Globus pallidus (tissue), 1 donor: ENCODE results near the gene UBE4A.

ENCODE experiments used
- DNase-seq: peaks from one replicate; pipeline ENCODE4 v3.0.0-alpha.2; 2015; ENCODE audit warnings: low spot score

UBE4A gene, protein sequence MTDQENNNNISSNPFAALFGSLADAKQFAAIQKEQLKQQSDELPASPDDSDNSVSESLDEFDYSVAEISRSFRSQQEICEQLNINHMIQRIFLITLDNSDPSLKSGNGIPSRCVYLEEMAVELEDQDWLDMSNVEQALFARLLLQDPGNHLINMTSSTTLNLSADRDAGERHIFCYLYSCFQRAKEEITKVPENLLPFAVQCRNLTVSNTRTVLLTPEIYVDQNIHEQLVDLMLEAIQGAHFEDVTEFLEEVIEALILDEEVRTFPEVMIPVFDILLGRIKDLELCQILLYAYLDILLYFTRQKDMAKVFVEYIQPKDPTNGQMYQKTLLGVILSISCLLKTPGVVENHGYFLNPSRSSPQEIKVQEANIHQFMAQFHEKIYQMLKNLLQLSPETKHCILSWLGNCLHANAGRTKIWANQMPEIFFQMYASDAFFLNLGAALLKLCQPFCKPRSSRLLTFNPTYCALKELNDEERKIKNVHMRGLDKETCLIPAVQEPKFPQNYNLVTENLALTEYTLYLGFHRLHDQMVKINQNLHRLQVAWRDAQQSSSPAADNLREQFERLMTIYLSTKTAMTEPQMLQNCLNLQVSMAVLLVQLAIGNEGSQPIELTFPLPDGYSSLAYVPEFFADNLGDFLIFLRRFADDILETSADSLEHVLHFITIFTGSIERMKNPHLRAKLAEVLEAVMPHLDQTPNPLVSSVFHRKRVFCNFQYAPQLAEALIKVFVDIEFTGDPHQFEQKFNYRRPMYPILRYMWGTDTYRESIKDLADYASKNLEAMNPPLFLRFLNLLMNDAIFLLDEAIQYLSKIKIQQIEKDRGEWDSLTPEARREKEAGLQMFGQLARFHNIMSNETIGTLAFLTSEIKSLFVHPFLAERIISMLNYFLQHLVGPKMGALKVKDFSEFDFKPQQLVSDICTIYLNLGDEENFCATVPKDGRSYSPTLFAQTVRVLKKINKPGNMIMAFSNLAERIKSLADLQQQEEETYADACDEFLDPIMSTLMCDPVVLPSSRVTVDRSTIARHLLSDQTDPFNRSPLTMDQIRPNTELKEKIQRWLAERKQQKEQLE

DNA sequence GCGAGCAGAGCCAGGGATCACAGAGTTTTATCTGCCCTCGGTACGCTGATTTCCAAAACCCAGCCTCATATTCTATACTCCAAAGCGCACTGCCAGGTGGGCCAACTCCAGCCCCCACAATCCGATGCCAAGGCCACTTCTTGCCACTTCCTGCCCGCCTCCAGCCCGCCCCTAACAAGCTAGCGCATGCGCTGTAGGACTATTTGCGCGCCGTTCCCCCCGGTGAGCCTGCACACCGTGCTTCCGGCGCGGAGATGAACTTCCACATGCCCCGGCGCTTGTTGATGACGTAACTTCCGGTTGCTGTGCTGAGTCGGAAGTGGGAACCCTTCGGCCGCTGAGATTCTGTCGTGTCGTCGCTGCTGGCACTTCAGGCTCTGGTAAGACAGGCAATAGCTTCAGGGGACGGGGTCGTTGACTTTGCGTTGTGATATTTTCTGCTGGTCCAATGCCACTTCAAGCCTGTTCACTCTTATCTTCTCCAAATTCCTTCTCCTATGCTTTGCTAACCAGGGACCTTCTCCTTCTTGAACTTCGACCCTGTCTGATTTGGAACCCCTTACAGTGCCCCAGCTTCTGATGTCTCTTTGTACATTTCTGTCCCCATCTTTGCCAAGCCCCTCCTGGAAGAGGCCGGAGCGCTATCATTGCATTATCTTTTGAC, at the start of gene UBE4A:
Gene UBE4A, plus strand, starts transcription at position 306 of the 664 bp plus-strand sequence. CDS start 5,481 bp downstream, outside the sequence.
- peak; percentile 93 for DNase-seq

DNA sequence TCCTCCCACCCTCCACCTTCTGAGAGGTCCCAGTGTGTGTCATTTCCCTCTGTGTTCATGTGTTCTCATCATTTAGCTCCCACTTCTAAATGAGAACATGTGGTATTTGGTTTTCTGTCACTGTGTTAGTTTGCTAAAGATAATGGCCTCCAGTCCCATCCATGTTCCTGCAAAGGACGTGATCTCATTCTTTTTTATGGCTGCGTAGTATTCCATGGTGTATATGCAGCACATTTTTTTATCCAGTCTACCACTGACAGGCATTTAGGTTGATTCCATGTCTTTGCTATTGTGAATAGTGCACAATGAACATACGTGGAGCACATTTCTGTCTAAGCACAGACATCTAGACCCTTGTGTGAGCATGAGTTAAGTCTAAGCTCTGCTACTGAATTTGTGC, 49.1 kb upstream of the UBE4A start:
- DNase-seq: no peak

DNA sequence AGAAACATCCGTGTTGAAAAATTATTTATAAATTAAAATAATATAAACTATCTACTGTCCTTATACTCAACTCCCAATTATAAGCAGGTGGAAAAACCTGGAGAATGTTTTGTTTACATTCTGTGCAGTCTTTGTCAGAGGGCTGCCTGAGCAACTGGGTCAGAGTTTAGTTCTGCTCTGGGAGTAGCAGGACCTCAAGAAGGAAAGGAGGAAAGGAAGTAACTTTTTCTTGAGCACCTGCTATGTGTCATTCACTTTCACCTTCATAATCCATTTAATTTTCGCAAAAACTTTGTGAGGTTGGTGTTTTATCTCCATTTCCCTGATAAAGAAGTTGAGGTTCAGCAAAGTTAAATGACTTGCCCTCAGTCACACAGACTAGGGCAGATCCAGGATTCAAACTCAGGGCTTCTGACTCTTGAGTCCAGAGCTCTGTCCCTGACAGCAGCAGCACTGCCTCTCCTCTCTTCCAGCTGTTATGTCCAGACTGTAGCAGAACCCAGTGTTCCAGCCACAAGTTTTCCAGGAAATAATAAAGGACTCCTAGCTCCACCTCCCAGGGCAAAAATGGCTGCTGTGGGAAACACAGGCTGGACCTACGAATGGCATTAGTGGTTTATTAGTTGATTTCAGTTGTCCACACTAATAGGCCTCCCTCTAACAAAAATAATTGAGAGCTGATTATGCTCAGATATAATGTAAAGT, 48.5 kb upstream of the UBE4A start:
- no peak for DNase-seq

DNA sequence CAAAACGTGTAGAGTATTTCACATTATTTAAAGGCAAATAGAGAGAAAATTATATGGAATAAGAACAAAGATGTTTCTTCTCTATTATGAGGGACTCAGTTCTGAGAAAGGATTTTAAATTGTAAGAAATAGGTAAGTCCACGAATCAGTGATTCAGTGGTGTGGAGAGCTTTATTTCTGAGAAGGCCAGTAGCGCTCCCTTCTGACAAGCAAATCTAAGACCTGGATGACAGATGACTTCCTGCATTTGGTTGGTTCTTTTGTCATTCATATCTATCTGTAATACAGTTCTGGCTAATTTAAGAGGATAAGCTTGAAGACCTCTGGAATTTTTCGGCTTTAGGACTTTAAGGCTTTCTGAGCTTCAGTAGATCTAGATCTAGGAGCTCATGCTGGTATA, 47.9 kb upstream of the UBE4A start:
- DNase-seq: no peak

DNA sequence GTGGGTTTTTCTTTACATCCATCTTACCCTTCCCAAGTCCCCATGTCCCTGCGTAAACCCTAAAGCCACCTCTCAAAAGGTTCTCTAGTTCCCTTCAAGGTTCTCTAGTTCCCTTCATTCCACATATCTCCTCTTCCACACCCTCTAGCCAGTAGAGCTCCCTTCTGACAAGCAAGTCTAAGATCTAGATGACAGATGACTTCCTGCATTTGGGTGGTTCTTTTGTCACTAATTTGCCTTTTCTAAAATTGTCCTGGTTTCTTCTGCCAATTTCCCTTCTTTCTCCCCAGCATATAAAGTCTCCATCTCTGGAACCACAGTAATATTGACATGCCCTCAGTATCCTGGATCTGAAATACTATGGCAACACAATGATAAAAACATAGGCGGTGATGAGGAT, 47.1 kb upstream of the UBE4A start:
- DNase-seq: no peak

DNA sequence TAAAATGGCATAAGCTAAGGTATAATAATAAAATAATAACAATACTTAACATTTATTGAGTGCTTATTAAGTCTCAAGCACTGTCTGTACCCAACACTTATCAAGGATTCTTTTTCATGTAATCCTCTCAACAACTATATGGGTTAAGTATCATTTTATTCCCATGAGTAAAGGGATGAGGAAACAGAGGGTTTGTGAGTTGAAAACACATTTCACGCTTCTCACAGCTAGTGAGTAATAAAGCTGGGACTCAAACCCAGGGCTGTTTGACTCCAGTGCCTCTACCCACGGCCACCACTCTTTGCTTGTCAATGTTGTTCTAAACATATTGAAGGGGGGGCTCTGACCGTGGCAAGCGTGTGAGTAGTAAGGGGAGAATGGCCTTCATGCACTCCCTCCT, 46.2 kb upstream of the UBE4A start:
- no peak for DNase-seq

DNA sequence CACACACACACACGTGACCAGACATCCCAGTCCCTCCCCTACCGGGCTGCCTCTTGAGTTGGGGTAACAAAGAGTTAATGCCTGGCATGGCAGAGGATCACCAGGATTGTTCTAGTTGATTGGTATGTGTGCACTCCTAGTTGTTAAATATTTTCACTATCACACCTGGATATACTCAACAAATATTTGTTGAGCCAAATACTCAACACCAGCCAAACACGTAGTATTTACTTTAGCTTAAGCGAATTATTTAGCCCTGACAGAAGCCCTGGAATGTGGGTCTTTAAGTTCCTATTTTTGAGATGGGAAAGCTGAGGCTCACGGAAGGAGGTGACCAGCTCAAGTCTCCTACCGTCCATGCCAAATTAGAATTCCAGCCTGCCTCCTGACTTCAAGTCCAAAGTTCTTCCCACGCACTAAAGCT, 44.4 kb upstream of the UBE4A start:
- no peak for DNase-seq

DNA sequence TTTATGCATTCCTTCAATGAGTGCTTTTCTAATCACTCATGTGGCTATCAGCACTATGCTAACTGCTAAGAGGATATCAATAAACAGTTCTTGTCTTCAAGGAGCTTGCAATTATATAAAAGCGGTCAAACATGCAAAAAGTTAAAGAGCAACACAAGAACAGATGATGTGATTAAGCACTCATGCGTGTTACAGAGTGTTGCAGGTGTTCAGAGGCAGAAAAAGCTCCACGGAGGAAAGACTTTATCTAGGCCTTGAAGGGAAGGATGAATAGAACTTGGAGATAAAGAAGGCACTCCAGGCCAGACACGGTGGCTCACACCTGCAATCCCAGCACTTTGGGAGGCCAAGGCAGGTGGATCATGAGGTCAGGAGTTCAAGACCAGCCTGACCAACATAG, 41.3 kb upstream of the UBE4A start:
- DNase-seq: no peak

DNA sequence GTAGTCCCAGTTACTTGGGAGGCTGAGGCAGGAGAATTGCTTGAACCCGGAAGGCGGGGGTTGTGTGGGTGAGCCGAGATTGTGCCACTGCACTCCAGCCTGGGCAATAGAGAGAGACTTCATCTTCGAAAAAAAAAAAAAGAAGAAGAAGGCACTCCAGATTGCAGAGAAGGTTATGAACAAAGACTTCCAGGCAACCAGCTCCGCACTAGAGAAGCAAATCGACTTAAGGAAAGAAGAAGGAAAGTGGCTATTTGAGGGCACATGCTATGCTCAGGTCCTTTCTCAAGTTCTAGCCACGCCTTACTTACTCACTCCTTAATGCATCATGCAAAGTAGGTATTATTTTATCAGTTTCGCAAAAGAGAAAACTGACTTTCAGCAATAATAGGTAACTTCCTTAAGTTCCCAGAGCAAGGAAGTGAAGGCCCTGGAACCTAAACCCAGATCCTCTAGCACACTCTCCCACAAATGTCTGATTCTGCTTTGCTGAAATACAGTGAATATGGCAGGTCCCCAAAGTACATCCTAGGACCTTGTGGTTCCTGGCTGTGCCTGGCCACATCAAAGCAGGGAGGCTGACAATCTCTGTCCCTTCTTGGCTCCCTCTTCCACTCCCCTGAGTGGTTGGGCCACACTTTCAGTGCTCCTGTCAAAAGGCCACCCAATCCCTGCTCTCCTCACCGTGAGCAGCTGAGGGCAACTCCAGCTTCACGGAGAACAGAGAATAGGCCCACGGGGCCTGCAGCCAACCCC, 40.6 kb upstream of the UBE4A start:
- no peak for DNase-seq

DNA sequence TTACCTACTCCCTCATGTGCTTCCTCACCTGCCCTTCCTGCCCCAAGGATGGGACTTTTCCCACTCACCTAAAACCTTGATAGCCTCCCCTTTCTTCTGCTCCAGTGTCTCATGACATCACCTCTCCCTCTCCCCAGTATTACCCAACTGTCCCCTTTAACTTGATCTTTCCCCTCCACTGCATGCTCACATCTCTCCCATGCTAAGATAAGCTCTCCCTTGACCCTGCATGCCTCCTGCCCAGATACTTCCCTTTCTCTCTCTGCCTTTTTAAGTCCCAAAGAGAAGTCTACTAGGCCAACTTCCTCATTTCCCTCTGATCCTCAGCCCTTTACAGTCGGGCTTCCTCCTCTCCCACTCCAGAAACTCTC, 40.1 kb upstream of the UBE4A start:
- peak; percentile 55 for DNase-seq

DNA sequence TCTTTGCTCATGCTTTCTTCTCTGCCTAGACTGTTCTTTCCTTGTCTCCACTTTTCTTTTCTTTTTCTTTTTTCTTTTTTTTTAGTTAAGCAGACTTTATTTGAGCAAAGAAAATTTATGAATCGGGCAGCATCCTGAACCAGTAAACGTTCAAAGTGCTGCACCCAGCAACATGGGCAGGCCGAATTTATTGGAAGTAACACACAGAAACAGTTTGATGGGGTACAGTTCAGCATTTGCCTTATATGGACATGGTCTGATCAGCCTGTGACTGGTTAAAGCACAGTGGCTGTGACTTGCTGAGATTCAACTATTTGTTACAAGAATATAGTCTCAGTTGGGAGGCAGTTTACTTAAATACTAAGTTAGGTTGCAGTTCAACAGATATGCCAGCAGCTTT, 38.9 kb upstream of the UBE4A start:
- DNase-seq: no peak

DNA sequence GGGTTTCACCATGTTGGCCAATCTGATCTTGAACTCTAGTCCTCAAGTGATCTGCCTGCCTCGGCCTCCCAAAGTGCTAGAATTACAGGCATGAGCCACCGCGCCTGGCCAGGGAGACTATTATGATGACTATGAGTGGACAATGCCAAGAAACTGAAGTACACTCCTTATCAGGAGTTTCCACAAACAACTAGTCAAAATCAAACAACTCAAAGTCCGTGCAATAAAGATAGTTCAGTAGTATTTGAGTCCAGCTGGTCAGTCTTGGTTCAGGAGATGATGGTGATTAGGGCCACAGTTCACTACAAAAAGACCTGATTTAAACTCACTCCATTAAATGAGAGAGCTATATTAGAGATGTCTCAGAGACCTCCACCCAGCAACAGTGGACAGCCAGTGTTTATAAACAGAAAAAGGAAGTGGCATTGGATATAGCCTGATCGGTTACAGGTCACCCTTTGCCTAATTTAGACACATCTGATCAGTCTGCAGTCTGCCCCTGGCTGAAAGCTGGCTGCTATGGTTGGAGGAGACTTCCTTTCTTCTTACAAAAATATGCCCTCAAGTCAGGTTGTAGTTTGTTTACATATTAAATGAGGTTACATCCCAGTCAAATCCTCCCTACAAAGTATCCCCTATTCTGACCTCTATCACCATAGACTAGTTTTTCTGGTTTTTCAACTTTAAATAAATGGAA, 37.9 kb upstream of the UBE4A start:
- no peak for DNase-seq

DNA sequence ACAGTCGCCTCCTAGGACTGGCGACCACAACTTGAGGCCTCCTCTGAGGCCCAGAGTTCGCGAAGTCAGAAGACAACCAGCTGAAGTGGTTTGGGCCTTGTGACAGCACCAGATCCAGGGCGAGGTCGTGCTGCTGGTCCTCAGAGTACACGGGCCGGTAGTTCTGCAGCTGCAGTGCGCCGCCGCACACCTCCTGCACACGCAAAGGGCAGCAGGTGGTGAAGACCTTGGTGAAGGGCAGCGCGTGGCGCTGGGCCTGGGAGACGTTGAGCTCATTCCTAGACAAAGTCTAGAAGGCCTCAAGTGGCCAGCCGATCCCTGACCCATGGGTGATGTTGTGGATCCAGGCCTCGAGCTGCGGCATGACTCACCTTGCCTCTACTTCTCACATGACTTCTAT, 36.7 kb upstream of the UBE4A start:
- no peak for DNase-seq

DNA sequence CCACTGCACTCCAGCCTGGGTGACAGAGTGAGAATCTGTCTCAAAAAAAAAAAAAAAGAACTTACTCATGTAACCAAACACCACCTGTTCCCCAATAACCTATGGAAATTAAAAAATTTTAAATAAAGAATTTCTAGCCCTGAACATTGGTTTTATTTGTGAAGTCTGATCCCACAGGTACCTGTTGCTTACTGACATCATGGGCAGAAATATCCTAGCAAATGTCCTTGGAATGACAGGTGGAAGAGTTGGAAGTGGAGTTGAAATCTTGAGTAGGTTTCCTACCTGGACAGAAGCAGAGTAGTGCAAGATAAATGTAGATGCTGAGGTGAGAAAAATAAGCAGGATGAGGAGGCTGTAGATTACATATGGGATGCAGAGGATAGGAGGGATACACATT, 34.1 kb upstream of the UBE4A start:
- no peak for DNase-seq

DNA sequence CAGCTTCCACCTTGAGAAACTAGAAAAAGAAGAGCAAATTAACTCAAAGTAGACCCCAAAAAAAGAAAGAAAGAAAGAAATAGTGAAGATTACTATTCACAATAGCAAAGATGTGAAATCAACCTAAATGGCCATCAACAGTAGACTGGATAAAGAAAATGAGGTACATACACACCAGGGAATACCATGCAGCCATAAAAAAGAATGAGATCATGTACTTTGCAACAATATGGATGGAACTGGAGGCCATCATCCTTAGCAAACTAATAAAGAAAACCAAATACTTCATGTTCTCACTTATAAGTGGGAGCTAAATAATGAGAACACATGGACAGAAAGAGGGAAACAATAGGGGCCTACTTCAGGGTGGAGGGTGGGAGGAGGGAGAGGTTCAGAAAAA, 30.7 kb upstream of the UBE4A start:
- no peak for DNase-seq

DNA sequence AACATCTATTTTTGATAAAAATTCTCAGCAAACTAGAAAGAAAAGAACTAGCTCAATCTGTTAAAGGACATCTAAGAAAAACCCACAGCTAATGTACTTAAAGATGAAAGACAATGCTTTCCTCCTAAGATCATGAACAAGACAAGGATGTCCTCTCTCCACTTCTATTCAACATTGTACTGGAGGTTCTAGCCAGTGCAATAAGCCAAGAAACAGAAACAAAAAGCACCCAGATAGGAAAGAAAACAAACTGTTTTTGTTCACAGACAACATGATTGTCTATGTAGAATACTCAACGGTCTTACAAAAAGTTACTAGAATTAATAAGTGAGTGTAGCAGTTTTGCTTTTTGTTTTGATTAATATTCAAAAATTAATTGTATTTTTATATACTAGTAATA, 24.7 kb upstream of the UBE4A start:
- DNase-seq: no peak

DNA sequence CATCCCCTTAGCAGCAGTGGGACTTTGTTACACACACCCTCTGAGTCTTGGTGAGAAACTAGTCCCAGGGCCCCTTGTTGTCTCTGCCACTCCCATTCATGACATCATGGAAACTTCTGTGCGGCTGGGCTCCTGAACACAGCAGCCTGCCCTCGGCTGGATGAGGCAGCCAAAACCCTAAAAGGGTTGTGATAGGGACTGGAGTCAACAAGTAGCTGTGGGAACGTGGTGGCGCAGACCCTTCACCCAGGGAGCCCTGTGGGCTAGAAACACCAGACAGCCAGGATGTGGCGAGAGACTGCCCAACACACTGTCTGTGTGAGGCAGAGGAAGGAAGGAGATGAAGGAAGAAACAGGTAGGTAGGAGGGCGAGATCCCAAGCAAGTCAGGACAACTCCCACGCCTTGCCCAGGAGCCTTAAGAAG, 20.8 kb upstream of the UBE4A start:
- no peak for DNase-seq

DNA sequence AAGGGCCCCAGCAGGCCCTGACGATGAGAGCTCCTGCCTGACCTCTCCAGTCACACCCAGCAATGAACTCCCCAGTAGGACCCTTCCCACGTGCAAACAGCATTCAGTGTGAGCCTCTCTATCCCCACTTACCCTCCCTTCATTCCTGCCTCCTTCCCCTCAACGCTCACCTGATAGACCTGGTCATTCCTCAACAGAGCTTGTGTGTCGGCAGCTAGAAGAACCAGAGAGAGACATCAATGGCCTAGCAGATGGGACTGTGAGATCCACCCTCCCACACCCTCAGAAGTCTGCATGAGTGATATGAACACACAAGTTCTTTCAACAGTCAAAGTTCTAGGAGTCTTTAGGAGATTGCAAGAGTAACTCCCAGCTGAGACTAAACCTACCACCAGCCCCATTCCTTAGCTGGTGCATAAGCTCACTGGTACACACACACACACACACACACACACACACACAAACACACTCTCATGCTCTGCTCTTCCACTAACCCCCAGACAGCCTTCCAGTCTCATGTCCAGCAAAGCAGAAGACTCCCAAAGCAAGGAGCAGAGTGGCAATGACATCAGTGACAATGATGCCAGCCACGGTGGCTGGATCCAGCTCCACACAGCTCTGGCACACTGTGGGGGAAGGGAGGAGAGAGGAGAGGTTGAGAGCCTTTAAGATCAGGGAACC, 20.0 kb upstream of the UBE4A start:
- no peak for DNase-seq

DNA sequence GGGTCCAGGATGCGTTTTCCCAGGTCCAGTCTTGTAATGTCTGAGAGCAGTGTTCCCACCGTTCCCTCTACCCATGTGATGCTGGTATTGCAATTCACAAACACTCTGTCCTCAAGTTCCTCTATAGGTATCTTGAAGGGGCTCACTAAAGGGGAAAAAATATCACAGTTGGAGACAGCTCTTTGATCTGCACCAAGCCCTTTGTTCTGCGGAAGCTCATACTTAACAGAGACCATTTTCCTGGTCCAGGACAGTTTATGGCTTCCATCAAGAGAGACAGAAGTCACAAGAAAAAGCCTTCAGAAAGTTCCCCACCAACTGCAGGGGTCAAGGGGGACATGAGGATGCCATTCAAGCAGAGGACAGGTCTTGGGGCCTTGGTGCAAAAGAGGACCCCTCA, 19.0 kb upstream of the UBE4A start:
- DNase-seq: no peak

DNA sequence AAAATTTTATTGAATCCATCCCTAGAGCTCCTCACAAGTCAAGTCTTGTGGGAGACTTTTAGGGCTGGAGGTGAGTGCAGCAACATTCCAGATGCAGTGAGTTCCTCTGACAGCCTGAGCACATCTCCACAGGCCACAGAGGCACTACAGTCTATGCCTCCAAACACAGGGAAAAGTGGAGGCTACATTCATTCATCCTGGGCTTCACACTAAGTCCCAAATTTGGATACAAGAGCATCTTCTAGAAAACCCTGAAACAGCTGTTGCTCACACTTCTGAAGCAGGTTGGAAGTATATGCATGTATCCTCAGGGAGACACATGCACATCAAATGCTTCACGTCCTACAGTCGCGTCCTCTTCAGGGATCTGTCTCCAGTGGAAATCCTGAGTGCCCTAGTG, 18.1 kb upstream of the UBE4A start:
- DNase-seq: no peak
